AG10803 (cell line): ENCODE data around the gene GCK.
A peak's percentile ranks its signal among the peaks of the same experiment; 100 is the strongest.

ENCODE experiments used
- DNase-seq: peaks from one replicate; pipeline ENCODE4 v3.0.0; 2010; ENCODE audit warnings: low read depth
- H3K4me3 ChIP-seq: 2 replicates; pipeline ENCODE4 v1.5.1; 2011; ENCODE audit warnings: mild to moderate bottlenecking, low read length, control low read depth
- TF ChIP-seq, protein P1 (sequence below): conservative IDR thresholded peaks from 2 replicates; pipeline ENCODE4 v1.5.1; 2011; ENCODE audit warnings: mild to moderate bottlenecking, low read length, control low read depth, inconsistent platforms

The GCK gene

GRCh38 chr7:44104860-44105771, 84.1 kb downstream of the GCK start:
- TF ChIP-seq, protein P1, sequence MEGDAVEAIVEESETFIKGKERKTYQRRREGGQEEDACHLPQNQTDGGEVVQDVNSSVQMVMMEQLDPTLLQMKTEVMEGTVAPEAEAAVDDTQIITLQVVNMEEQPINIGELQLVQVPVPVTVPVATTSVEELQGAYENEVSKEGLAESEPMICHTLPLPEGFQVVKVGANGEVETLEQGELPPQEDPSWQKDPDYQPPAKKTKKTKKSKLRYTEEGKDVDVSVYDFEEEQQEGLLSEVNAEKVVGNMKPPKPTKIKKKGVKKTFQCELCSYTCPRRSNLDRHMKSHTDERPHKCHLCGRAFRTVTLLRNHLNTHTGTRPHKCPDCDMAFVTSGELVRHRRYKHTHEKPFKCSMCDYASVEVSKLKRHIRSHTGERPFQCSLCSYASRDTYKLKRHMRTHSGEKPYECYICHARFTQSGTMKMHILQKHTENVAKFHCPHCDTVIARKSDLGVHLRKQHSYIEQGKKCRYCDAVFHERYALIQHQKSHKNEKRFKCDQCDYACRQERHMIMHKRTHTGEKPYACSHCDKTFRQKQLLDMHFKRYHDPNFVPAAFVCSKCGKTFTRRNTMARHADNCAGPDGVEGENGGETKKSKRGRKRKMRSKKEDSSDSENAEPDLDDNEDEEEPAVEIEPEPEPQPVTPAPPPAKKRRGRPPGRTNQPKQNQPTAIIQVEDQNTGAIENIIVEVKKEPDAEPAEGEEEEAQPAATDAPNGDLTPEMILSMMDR: peak; percentile 22; the same call in 1 of the 2 replicates
- H3K4me3 ChIP-seq: peak overlapping the region; percentile 95
- DNase-seq: peak; percentile 90

DNA sequence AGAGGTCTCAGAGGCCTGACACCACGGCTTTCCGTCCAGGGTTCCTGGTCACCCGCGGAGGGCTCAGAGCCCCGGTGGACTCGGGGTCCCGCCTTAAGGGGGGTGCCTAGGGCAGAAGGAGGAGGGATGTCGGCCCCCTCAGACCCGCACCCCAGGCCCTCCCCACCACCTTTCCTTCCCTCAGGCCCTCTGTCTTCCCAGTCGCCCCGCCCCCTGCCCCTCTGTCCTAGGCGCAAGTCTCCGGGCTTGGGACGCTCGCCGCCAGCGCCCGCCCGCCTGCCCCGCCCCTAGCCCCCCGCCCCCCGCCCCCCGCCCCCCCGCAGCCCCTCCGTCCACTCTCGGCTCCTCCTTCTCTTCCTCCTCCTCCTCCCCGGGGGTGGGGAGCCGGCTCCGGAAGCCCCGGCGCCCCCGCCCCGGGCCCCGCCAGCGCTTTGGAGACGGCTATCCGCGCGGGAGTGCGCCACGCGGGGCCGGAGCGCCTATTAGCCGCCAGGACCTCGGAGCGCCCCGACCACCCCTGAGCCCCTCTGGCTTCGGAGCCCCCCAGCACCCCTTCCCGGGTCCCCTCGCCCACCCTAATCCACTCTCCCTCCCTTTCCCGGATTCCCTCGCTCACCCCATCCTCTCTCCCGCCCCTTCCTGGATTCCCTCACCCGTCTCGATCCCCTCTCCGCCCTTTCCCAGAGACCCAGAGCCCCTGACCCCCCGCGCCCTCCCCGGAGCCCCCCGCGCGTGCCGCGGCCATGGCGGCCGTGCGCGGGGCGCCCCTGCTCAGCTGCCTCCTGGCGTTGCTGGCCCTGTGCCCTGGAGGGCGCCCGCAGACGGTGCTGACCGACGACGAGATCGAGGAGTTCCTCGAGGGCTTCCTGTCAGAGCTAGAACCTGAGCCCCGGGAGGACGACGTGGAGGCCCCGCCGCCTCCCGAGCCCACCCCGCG, 85.0 kb downstream of the GCK start, which contains the start of gene AEBP1:
TSS of gene AEBP1 (plus strand) at position 423 of the 937 bp plus-strand sequence. CDS start at position 744, 321 bp downstream.
- TF ChIP-seq, protein P1: no peak
- peak within 1 kb of the TSS; percentile 95 for H3K4me3 ChIP-seq
- DNase-seq: peak; percentile 44

GRCh38 chr7:44103566-44103922, 85.7 kb downstream of the GCK start:
- DNase-seq: no peak
- no peak overlapping the region; the same call in 1 of the 2 replicates for H3K4me3 ChIP-seq
- TF ChIP-seq, protein P1: no peak

DNA sequence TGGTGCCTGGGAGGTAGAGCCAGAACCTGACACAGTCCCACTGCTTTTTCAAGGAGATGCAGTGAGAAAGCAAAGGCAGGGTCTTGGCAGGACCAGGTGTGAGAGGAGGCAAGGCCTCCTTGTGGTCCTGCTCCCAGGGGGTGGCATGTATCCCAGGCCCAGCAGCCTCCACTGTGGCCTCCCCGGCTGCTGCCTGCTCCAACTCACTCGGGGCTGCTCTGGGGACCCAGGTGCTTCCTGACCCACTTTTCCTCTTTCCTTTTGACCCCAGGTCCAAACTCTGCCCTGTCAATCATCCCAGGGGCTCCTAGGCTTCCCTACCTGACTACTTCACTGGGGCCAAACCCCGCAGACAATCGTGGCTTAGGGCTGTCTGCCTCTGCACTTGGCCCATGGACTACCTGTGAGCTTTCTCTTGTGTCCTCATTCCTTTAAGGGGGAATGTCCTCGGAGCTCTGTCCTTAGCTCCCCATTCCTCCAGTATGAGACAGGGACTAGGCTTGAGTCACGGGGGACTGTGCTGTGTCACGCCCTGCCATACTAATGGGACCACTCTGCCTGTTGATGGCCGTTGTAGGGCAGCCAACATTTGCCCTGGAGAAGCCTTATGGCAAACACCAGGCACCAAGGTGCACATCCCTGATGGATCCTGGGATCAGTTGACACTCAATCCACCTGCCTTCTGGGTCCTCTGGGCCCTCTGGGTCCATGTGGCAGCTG, 86.2 kb downstream of the GCK start:
- TF ChIP-seq, protein P1: no peak
- no peak overlapping the region for H3K4me3 ChIP-seq
- no peak for DNase-seq

GRCh38 chr7:44101966-44102845, 87.0 kb downstream of the GCK start:
- TF ChIP-seq, protein P1: no peak
- peak; percentile 95 for DNase-seq
- H3K4me3 ChIP-seq: no peak overlapping the region
